ENCODE results near the gene CHRDL2. TPM values are rescaled to one million over a fixed set of nuclear protein-coding genes. Genes with fewer than 3 reads are reported as not detected.

The CHRDL2 gene
- total and polyA plus RNA-seq, 2 of the 4 experiments (the other 2 are of a cell fraction) = 0.80 TPM; not detected in 1

DNA sequence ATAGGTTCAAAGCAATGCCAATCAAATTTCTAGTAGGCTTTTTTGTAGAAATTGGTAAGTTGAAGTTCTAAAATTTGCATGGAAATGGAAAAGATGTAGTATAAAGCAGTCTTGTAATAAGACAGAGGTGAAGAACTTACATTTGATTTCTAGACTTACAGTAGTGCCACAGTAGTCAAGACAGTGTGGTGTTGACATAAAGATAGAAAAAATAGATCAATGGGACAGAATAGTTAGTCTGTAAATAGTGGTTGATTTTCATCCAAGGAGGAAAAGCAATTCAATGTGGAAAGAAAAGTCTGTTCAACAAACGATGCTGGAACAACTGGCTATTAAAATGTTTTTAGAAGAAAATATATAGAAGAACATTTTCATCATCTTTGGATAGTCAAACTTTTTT lies 67.9 kb downstream of the CHRDL2 start:
- H2BK15ac ChIP-seq (ENCODE audit: low read depth, low read length) = no peak overlapping the region
- no peak overlapping the region for H2BK5ac ChIP-seq (ENCODE audit: low read depth, low read length, poor library complexity, severe bottlenecking)
- no peak overlapping the region for H3K23ac ChIP-seq (ENCODE audit: low read depth, low read length)
- no peaks in the 10 kb centered on the region for H3K79me1 ChIP-seq (ENCODE audit: low read depth in 1 of 2, low read length in 2 of 2)
- no peak overlapping the region for H3K14ac ChIP-seq (replicated peaks; ENCODE audit: low read depth, low read length)
- DNase-seq (no peak), ATAC-seq (ENCODE audit: low read depth) (no peak)
- H3K9me3 ChIP-seq (ENCODE audit: control insufficient read depth, insufficient read depth, low read length) = peaks cover 2% of the 10 kb centered on the region; the same call in 1 of the 2 replicates
- no TSS peak for BruUV-seq (replicated peaks)
- dilution Hi-C loops (cut with HindIII; ENCODE audit: low sequenced_read_pairs, unreplicated experiment) = no loop called here
- in situ Hi-C loops (cut with MboI; ENCODE audit: low sequenced_read_pairs) = no loop called here
- no peak overlapping the region for H2BK120ac ChIP-seq (ENCODE audit: low read depth, low read length)
- CTCF ChIA-PET = no interaction called here
- no peaks in the 10 kb centered on the region for H3K36me3 ChIP-seq (ENCODE audit: control insufficient read depth, insufficient read depth, low read length)
- no peak overlapping the region for H3K4ac ChIP-seq (ENCODE audit: low read depth, low read length)
- H3K9me1 ChIP-seq (ENCODE audit: insufficient read depth, low read length) = no peaks in the 10 kb centered on the region
- H2BK20ac ChIP-seq (ENCODE audit: low read depth, low read length) = no peak overlapping the region
- intact Hi-C loops (cut with micrococcal nuclease) = no loop called here
- POLR2A ChIA-PET (ENCODE audit: unreplicated experiment) = no interaction called here
- H2AK9ac ChIP-seq (replicated peaks; ENCODE audit: low read depth, low read length, poor library complexity) = no peak overlapping the region
- TF ChIP-seq CEBPB (IDR thresholded peaks at IDR 0.05; ENCODE audit: low read depth, low read length) = no peak
- no peak for TF ChIP-seq MAZ (IDR thresholded peaks at IDR 0.05; ENCODE audit: borderline replicate concordance, low read depth, low read length)
- no peak for TF ChIP-seq POLR2A (IDR thresholded peaks at IDR 0.05; ENCODE audit: low read depth, low read length)
- no peaks in the 10 kb centered on the region for H3K4me1 ChIP-seq (ENCODE audit: control insufficient read depth, insufficient read depth, low read length)
- H4K20me1 ChIP-seq (ENCODE audit: insufficient read depth, low read length) = no peaks in the 10 kb centered on the region
- H3K4me3 ChIP-seq (ENCODE audit: insufficient read depth, low read depth, low read length) = no peak overlapping the region
- H3K27me3 ChIP-seq (ENCODE audit: control insufficient read depth, insufficient read depth, low read length) = no peaks in the 10 kb centered on the region
- no peak overlapping the region for H3K9ac ChIP-seq (ENCODE audit: low read depth, low read length)
- H3K27ac ChIP-seq (ENCODE audit: insufficient read depth, low read length) = no peak overlapping the region
- H4K8ac ChIP-seq (ENCODE audit: low read depth in 2 of 2, low read length in 2 of 2) = no peak overlapping the region
- H3K4me2 ChIP-seq (ENCODE audit: low read depth, low read length) = no peak overlapping the region
- no peak overlapping the region for H2AK5ac ChIP-seq (ENCODE audit: low read depth, low read length)
- no CpG with 5 or more reads among the region's 1 CpG for WGBS, 2 experiments (ENCODE audit: extremely low coverage in 2 of 2, insufficient read length in 1 of 2)
- no peak overlapping the region for H3K56ac ChIP-seq (ENCODE audit: extremely low read depth, insufficient read depth, low read length)
- H3K18ac ChIP-seq (ENCODE audit: low read depth, low read length) = no peak overlapping the region
- H4K5ac ChIP-seq (ENCODE audit: low read depth, low read length) = no peak overlapping the region
- no peak overlapping the region for H2AFZ ChIP-seq (replicated peaks; ENCODE audit: low read length, poor library complexity)
- no peak overlapping the region for H4K91ac ChIP-seq (ENCODE audit: insufficient read depth, low read depth, low read length)
